Activated naive CD8-positive, alpha-beta T cell treated with anti-CD3 and anti-CD28 coated beads for 36 hours (primary cell): Measurements from ENCODE around the gene ACCSL. TPM values are rescaled to one million over a fixed set of nuclear protein-coding genes. Genes with fewer than 3 reads are reported as not detected.

Experiments
- DNase-seq: peaks from one replicate; pipeline ENCODE4 v3.0.0; 2021
- H3K27ac Mint-ChIP-seq: one replicate; pipeline ENCODE4 v1.8.0; 2022; ENCODE audit warnings: mild to moderate bottlenecking, moderate library complexity, mixed read lengths
- H3K27me3 Mint-ChIP-seq: one replicate; pipeline ENCODE4 v1.8.0; 2022; ENCODE audit warnings: mild to moderate bottlenecking, mixed read lengths
- H3K36me3 Mint-ChIP-seq: one replicate; pipeline ENCODE4 v1.8.0; 2021; ENCODE audit warnings: mild to moderate bottlenecking, mixed read lengths
- H3K4me1 Mint-ChIP-seq: one replicate; pipeline ENCODE4 v1.8.0; 2021; ENCODE audit warnings: mixed read lengths
- H3K4me3 Mint-ChIP-seq: one replicate; pipeline ENCODE4 v1.8.0; 2022; ENCODE audit warnings: mild to moderate bottlenecking, moderate library complexity, mixed read lengths
- H3K9me3 Mint-ChIP-seq: one replicate; pipeline ENCODE4 v1.8.0; 2022; ENCODE audit warnings: mixed read lengths
- total RNA-seq, 2 experiments: library from RNA; stranded (reverse); gene quantifications; one replicate each; pipeline ENCODE4 v1.2.3, GENCODE V29; 2021

Gene ACCSL
- not detected for total RNA-seq

GRCh38 chr11:44047931-44048431, at the start of gene ACCSL:
TSS of gene ACCSL (plus strand) at chr11:44047981. CDS start at chr11:44048037, 56 bp downstream.
- H3K9me3 Mint-ChIP-seq: no peaks in the 10 kb centered on the region
- no peak for DNase-seq
- H3K27me3 Mint-ChIP-seq: no peaks in the 10 kb centered on the region
- H3K4me1 Mint-ChIP-seq: no peaks in the 10 kb centered on the region
- no peaks in the 10 kb centered on the region for H3K36me3 Mint-ChIP-seq
- H3K4me3 Mint-ChIP-seq: no peak within 1 kb of the TSS
- H3K27ac Mint-ChIP-seq: no peak within 1 kb of the TSS

- no peaks in the 10 kb centered on the region for H3K36me3 Mint-ChIP-seq
- H3K27ac Mint-ChIP-seq: no peak overlapping the region
- H3K4me3 Mint-ChIP-seq: no peak overlapping the region
- H3K4me1 Mint-ChIP-seq: no peaks in the 10 kb centered on the region
- peaks cover 9% of the 10 kb centered on the region for H3K27me3 Mint-ChIP-seq
- H3K9me3 Mint-ChIP-seq: no peaks in the 10 kb centered on the region
- no peak for DNase-seq
These were observed 49.5 kb upstream of the ACCSL start for GRCh38 chr11:43998308-43998707.

- Mint-ChIP-seq H3K27me3 (peaks cover 9% of the 10 kb centered on the region), H3K36me3 (no peaks in the 10 kb centered on the region), H3K4me3 (no peak overlapping the region), H3K9me3 (no peaks in the 10 kb centered on the region), H3K27ac (no peak overlapping the region), H3K4me1 (no peaks in the 10 kb centered on the region)
- no peak for DNase-seq
These were observed 47.0 kb upstream of the ACCSL start for GRCh38 chr11:44000731-44001130.

- no peaks in the 10 kb centered on the region for H3K4me1 Mint-ChIP-seq
- no peaks in the 10 kb centered on the region for H3K36me3 Mint-ChIP-seq
- H3K4me3 Mint-ChIP-seq: no peak overlapping the region
- H3K27me3 Mint-ChIP-seq: peaks cover 9% of the 10 kb centered on the region
- DNase-seq: no peak
- no peaks in the 10 kb centered on the region for H3K9me3 Mint-ChIP-seq
- no peak overlapping the region for H3K27ac Mint-ChIP-seq
These were observed 45.3 kb upstream of the ACCSL start for GRCh38 chr11:44002191-44003093.

GRCh38 chr11:44003736-44004451, 43.9 kb upstream of the ACCSL start:
- no peaks in the 10 kb centered on the region for H3K9me3 Mint-ChIP-seq
- H3K36me3 Mint-ChIP-seq: no peaks in the 10 kb centered on the region
- no peak for DNase-seq
- H3K4me3 Mint-ChIP-seq: no peak overlapping the region
- H3K27ac Mint-ChIP-seq: no peak overlapping the region
- H3K4me1 Mint-ChIP-seq: no peaks in the 10 kb centered on the region
- H3K27me3 Mint-ChIP-seq: peaks cover 9% of the 10 kb centered on the region

GRCh38 chr11:44004452-44005062, 43.2 kb upstream of the ACCSL start:
- no peak overlapping the region for H3K4me3 Mint-ChIP-seq

DNA sequence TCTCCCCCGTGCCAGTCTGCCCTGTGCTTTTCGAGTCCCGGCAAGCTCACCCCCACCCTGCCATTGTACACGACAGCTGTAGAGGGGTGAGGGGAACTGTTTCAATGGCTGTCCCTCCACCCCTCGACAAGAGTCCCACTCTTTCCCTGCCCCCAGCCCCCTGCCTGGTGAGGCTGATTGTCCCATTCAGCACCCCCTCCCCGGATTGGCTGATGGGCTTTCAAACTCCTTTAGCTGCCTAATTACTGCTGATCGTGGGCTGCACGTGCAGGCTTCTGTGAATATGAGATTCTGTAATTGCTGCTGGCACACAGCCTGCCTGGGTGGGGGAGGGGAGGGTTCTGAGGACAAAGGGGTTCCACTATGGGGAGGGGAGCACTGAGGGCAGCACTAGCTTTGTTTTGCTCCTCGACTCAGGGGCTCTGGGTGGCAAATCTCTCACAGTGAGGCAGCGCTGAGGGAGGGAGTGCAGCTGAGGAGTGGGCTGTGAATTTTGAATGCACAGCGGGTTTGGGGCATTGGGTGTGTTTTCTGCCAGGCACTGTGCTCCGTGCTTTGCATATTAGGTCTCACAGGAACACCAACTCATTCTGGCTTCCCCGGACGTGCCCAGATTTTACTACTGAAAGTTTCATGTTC, 42.6 kb upstream of the ACCSL start:
- H3K4me3 Mint-ChIP-seq: no peak overlapping the region
- H3K9me3 Mint-ChIP-seq: no peaks in the 10 kb centered on the region
- H3K36me3 Mint-ChIP-seq: no peaks in the 10 kb centered on the region
- no peak for DNase-seq
- H3K4me1 Mint-ChIP-seq: no peaks in the 10 kb centered on the region
- H3K27me3 Mint-ChIP-seq: peaks cover 9% of the 10 kb centered on the region
- no peak overlapping the region for H3K27ac Mint-ChIP-seq

More at GRCh38 chr11:44004452-44005062, 43.2 kb upstream of the ACCSL start:
- no peaks in the 10 kb centered on the region for H3K36me3 Mint-ChIP-seq
- no peak overlapping the region for H3K27ac Mint-ChIP-seq
- no peaks in the 10 kb centered on the region for H3K9me3 Mint-ChIP-seq
- H3K4me1 Mint-ChIP-seq: no peaks in the 10 kb centered on the region
- DNase-seq: no peak
- peaks cover 9% of the 10 kb centered on the region for H3K27me3 Mint-ChIP-seq

GRCh38 chr11:44005956-44006355, 41.8 kb upstream of the ACCSL start:
- peaks cover 9% of the 10 kb centered on the region for H3K27me3 Mint-ChIP-seq
- no peak overlapping the region for H3K27ac Mint-ChIP-seq
- H3K4me3 Mint-ChIP-seq: no peak overlapping the region
- DNase-seq: no peak
- H3K36me3 Mint-ChIP-seq: no peaks in the 10 kb centered on the region
- no peaks in the 10 kb centered on the region for H3K4me1 Mint-ChIP-seq
- H3K9me3 Mint-ChIP-seq: no peaks in the 10 kb centered on the region

GRCh38 chr11:44006917-44007361, 40.8 kb upstream of the ACCSL start:
- DNase-seq: no peak
- Mint-ChIP-seq H3K36me3 (no peaks in the 10 kb centered on the region), H3K27me3 (peaks cover 5% of the 10 kb centered on the region), H3K4me1 (no peaks in the 10 kb centered on the region), H3K9me3 (no peaks in the 10 kb centered on the region), H3K4me3 (no peak overlapping the region), H3K27ac (no peak overlapping the region)

GRCh38 chr11:44007481-44008087, 40.2 kb upstream of the ACCSL start:
- no peak for DNase-seq
- no peak overlapping the region for H3K27ac Mint-ChIP-seq

GRCh38 chr11:44008088-44008501, 39.7 kb upstream of the ACCSL start:
- Mint-ChIP-seq H3K4me1 (no peaks in the 10 kb centered on the region), H3K36me3 (no peaks in the 10 kb centered on the region), H3K27ac (no peak overlapping the region), H3K9me3 (no peaks in the 10 kb centered on the region), H3K27me3 (no peaks in the 10 kb centered on the region), H3K4me3 (no peak overlapping the region)
- DNase-seq: no peak

More at GRCh38 chr11:44007481-44008087, 40.2 kb upstream of the ACCSL start:
- peaks cover 3% of the 10 kb centered on the region for H3K27me3 Mint-ChIP-seq
- H3K36me3 Mint-ChIP-seq: no peaks in the 10 kb centered on the region
- no peaks in the 10 kb centered on the region for H3K4me1 Mint-ChIP-seq
- H3K9me3 Mint-ChIP-seq: no peaks in the 10 kb centered on the region
- H3K4me3 Mint-ChIP-seq: no peak overlapping the region

GRCh38 chr11:44008698-44009097, 39.1 kb upstream of the ACCSL start:
- Mint-ChIP-seq H3K27ac (no peak overlapping the region), H3K4me3 (no peak overlapping the region), H3K9me3 (no peaks in the 10 kb centered on the region), H3K36me3 (no peaks in the 10 kb centered on the region), H3K27me3 (no peaks in the 10 kb centered on the region), H3K4me1 (no peaks in the 10 kb centered on the region)
- no peak for DNase-seq

- H3K9me3 Mint-ChIP-seq: no peaks in the 10 kb centered on the region
- H3K4me3 Mint-ChIP-seq: no peak overlapping the region
- no peaks in the 10 kb centered on the region for H3K4me1 Mint-ChIP-seq
- DNase-seq: no peak
- no peaks in the 10 kb centered on the region for H3K27me3 Mint-ChIP-seq
- H3K36me3 Mint-ChIP-seq: no peaks in the 10 kb centered on the region
- no peak overlapping the region for H3K27ac Mint-ChIP-seq
These were observed 37.0 kb upstream of the ACCSL start for GRCh38 chr11:44010789-44011251.

GRCh38 chr11:44011797-44012196, 36.0 kb upstream of the ACCSL start:
- Mint-ChIP-seq H3K4me1 (peaks cover 2% of the 10 kb centered on the region), H3K27me3 (peaks cover under 1% of the 10 kb centered on the region), H3K4me3 (no peak overlapping the region), H3K36me3 (no peaks in the 10 kb centered on the region), H3K9me3 (no peaks in the 10 kb centered on the region), H3K27ac (no peak overlapping the region)
- no peak for DNase-seq
